Effector memory CD8-positive, alpha-beta T cell (primary cell): ENCODE data around the gene MRPL4.
A peak's percentile ranks its signal among the peaks of the same experiment; 100 is the strongest.
"Not testable (repeated sequence)": the region's sequence is repeated elsewhere in the genome, so short reads cannot be mapped to it uniquely, and the experiment has no call there.

Experiments
- ATAC-seq: fragments of 150-1000 bp; cut with Tn5 transposase; replicated peaks from 2 replicates; pipeline ENCODE4 v1.10.0; 2021; ENCODE audit warnings: mild to moderate bottlenecking, moderate library complexity
- DNase-seq, 3 experiments: peaks; one replicate each; pipeline ENCODE4 v3.0.0; 2021
- H3K27ac Mint-ChIP-seq, 2 donors: one replicate each; pipeline ENCODE4 v1.8.0; 2022; ENCODE audit warnings: mild to moderate bottlenecking in 2 of 2, mixed read lengths in 2 of 2, moderate library complexity in 2 of 2
- H3K27me3 Mint-ChIP-seq, 2 donors: one replicate each; pipeline ENCODE4 v1.8.0; 2022; ENCODE audit warnings: mixed read lengths in 2 of 2
- H3K36me3 Mint-ChIP-seq: one replicate; pipeline ENCODE4 v1.8.0; 2022; ENCODE audit warnings: mild to moderate bottlenecking, moderate library complexity, mixed read lengths; ENCODE audit not compliant: insufficient read depth
- H3K4me1 Mint-ChIP-seq, 2 donors: one replicate each; pipeline ENCODE4 v1.8.0; 2022; ENCODE audit warnings: low read depth in 2 of 2, mixed read lengths in 2 of 2
- H3K4me3 Mint-ChIP-seq, 2 donors: one replicate each; pipeline ENCODE4 v1.8.0; 2022; ENCODE audit warnings: mild to moderate bottlenecking in 2 of 2, mixed read lengths in 2 of 2, moderate library complexity in 2 of 2
- H3K9me3 Mint-ChIP-seq, 2 donors: one replicate each; pipeline ENCODE4 v1.8.0; 2022; ENCODE audit warnings: mixed read lengths in 2 of 2

MRPL4 gene

DNA sequence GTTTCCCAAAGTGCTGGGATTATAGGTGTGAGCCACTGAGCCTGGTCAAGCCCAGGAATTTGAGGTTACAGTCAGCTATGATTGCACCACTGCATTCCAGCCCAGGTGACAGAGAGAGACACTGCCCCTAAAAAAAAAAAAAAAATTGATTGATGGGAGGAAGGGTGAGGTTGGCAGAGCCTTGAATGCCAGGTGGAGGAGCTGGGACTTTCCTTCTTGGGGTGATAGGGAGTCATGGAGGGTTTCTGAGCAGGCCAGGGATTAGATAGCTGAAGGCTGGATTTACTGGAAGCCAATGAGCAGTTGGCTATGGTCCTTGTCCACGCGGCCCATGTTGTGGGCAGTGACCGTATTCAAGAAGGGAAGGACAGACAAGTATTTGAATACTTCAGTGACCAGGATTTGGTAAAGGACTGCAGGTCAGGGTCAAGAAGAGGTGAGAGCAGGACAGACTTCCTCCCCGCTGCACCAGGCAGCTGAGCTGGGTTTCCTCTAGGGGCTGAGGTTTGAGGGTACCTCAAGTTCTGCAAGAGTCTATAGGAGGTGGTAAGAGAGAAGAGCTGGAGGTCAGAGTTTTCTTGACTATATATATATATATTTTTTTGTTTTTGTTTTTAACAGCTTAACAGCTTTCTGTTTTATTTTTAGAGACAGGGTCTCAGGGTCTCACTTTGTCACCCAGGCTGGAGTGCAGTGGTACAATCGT, 27.9 kb downstream of the MRPL4 start:
- ATAC-seq (peak; percentile 79), DNase-seq (no peak)
- Mint-ChIP-seq H3K27ac (peak overlapping the region; percentile 79 to 88), H3K4me1 (peaks cover 15% of the 10 kb centered on the region in 2 donors), H3K4me3 (peak overlapping the region; percentile 55 to 68), H3K36me3 (peaks cover 85% of the 10 kb centered on the region), H3K27me3 (no peaks in the 10 kb centered on the region), H3K9me3 (no peaks in the 10 kb centered on the region)

DNA sequence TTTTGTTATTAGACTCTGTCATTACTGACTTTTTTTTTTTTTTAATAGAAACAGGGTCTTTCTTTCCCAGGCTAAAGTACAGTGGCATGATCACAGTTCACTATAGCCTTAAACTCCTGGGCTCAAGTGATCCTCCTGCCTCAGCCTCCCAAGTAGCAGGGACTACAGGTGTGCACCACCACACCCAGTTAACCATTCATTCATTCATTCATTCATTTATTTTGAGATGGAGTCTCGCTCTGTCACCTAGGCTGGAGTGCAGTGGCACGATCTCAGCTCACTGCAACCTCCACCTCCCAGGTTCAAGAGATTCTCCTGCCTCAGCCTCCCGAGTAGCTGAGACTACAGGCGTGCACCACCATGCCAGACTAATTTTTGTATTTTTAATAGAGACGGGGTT, 30.0 kb downstream of the MRPL4 start:
- not testable (repeated sequence) for H3K27ac Mint-ChIP-seq, DNase-seq, H3K4me3 Mint-ChIP-seq, H3K27me3 Mint-ChIP-seq, ATAC-seq, H3K9me3 Mint-ChIP-seq
- Mint-ChIP-seq H3K36me3 (peaks cover 83% of the 10 kb centered on the region), H3K4me1 (peaks cover 15 to 23% of the 10 kb centered on the region in 2 donors)

DNA sequence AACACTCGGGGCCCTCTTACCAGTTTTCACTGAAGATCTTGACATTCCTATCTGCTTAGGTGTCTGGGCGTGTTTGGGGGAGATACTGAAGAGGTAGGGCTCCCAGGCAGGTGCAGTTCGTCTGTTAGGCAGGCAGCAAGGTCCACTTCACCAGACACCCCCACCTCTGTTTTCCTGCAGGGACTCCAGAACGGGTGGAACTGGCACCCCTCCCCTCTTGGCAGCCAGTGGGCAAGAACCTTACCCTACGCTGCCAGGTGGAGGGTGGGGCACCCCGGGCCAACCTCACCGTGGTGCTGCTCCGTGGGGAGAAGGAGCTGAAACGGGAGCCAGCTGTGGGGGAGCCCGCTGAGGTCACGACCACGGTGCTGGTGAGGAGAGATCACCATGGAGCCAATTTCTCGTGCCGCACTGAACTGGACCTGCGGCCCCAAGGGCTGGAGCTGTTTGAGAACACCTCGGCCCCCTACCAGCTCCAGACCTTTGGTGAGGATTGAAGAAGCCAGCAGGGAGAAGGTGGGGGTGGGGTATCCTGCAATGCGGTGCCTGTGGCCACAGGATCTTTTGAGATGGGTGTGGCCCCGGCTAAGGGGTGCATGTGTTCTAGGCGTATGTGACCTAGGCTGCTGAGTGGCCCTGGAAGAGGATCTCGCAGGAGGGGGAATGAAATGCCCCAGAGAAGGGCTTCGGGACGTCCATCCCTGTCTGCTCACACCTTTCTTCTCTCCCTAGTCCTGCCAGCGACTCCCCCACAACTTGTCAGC, 31.5 kb downstream of the MRPL4 start:
- Mint-ChIP-seq H3K4me1 (peaks cover 19 to 30% of the 10 kb centered on the region in 2 donors), H3K4me3 (no peak overlapping the region), H3K27ac (peak overlapping the region in 1 of 2 donors; percentile 66)

DNA sequence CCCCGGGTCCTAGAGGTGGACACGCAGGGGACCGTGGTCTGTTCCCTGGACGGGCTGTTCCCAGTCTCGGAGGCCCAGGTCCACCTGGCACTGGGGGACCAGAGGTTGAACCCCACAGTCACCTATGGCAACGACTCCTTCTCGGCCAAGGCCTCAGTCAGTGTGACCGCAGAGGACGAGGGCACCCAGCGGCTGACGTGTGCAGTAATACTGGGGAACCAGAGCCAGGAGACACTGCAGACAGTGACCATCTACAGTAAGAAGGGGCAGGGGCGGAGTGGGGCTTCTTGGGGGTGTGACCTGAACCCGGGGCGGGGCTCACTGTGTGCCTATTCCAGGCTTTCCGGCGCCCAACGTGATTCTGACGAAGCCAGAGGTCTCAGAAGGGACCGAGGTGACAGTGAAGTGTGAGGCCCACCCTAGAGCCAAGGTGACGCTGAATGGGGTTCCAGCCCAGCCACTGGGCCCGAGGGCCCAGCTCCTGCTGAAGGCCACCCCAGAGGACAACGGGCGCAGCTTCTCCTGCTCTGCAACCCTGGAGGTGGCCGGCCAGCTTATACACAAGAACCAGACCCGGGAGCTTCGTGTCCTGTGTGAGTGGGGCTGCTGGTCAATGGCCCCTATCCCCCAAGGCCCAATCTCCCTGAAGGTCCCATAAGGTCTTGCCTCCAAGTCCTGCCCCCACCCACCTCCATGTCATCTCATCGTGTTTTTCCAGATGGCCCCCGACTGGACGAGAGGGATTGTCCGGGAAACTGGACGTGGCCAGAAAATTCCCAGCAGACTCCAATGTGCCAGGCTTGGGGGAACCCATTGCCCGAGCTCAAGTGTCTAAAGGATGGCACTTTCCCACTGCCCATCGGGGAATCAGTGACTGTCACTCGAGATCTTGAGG, 32.3 kb downstream of the MRPL4 start:
- DNase-seq (no peak), ATAC-seq (no peak)
- Mint-ChIP-seq H3K27me3 (peaks cover 0 to 19% of the 10 kb centered on the region in 2 donors), H3K27ac (no peak overlapping the region), H3K4me1 (peaks cover 24 to 34% of the 10 kb centered on the region in 2 donors), H3K4me3 (no peak overlapping the region), H3K9me3 (no peaks in the 10 kb centered on the region), H3K36me3 (peaks cover 72% of the 10 kb centered on the region)

More for the DNA sequence above, 31.5 kb downstream of the MRPL4 start:
- Mint-ChIP-seq H3K9me3 (no peaks in the 10 kb centered on the region), H3K36me3 (peaks cover 77% of the 10 kb centered on the region), H3K27me3 (peaks cover 0 to 10% of the 10 kb centered on the region in 2 donors)
- ATAC-seq (no peak), DNase-seq (no peak)

DNA sequence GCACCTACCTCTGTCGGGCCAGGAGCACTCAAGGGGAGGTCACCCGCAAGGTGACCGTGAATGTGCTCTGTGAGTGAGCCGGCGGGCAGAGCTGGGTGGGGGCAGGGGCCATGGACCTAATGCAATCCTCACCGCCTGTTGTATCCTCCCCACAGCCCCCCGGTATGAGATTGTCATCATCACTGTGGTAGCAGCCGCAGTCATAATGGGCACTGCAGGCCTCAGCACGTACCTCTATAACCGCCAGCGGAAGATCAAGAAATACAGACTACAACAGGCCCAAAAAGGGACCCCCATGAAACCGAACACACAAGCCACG, 32.9 kb downstream of the MRPL4 start:
- ATAC-seq (no peak), DNase-seq (no peak)
- Mint-ChIP-seq H3K4me3 (no peak overlapping the region), H3K4me1 (peaks cover 19 to 29% of the 10 kb centered on the region in 2 donors), H3K9me3 (no peaks in the 10 kb centered on the region), H3K27ac (no peak overlapping the region), H3K36me3 (peaks cover 68% of the 10 kb centered on the region), H3K27me3 (peaks cover 0 to 24% of the 10 kb centered on the region in 2 donors)

DNA sequence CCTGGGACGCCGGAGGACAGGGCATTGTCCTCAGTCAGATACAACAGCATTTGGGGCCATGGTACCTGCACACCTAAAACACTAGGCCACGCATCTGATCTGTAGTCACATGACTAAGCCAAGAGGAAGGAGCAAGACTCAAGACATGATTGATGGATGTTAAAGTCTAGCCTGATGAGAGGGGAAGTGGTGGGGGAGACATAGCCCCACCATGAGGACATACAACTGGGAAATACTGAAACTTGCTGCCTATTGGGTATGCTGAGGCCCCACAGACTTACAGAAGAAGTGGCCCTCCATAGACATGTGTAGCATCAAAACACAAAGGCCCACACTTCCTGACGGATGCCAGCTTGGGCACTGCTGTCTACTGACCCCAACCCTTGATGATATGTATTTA, 33.4 kb downstream of the MRPL4 start:
- Mint-ChIP-seq H3K27ac (no peak overlapping the region), H3K36me3 (peaks cover 65% of the 10 kb centered on the region), H3K4me3 (no peak overlapping the region), H3K4me1 (peaks cover 22 to 31% of the 10 kb centered on the region in 2 donors), H3K9me3 (no peaks in the 10 kb centered on the region), H3K27me3 (peaks cover 5 to 29% of the 10 kb centered on the region in 2 donors)
- DNase-seq (no peak), ATAC-seq (no peak)

DNA sequence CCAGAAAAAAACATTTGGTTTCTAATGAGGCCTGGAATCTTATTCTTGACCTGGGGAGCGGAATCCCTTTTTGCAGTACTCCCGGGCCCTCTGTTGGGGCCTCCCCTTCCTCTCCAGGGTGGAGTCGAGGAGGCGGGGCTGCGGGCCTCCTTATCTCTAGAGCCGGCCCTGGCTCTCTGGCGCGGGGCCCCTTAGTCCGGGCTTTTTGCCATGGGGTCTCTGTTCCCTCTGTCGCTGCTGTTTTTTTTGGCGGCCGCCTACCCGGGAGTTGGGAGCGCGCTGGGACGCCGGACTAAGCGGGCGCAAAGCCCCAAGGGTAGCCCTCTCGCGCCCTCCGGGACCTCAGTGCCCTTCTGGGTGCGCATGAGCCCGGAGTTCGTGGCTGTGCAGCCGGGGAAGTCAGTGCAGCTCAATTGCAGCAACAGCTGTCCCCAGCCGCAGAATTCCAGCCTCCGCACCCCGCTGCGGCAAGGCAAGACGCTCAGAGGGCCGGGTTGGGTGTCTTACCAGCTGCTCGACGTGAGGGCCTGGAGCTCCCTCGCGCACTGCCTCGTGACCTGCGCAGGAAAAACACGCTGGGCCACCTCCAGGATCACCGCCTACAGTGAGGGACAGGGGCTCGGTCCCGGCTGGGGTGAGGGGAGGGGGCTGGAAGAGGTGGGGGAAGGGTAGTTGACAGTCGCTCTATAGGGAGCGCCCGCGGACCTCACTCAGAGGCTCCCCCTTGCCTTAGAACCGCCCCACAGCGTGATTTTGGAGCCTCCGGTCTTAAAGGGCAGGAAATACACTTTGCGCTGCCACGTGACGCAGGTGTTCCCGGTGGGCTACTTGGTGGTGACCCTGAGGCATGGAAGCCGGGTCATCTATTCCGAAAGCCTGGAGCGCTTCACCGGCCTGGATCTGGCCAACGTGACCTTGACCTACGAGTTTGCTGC, 35.1 kb downstream of the MRPL4 start, which contains the start of gene ICAM4:
Gene ICAM4, plus strand, starts transcription at position 153 of the 935 bp plus-strand sequence. Its CDS starts 58 bp downstream, at position 211.
- Mint-ChIP-seq H3K4me3 (peak within 1 kb of the TSS; percentile 31 to 96), H3K27ac (peak within 1 kb of the TSS in 1 of 2 donors; percentile 32)
- no peak for DNase-seq

DNA sequence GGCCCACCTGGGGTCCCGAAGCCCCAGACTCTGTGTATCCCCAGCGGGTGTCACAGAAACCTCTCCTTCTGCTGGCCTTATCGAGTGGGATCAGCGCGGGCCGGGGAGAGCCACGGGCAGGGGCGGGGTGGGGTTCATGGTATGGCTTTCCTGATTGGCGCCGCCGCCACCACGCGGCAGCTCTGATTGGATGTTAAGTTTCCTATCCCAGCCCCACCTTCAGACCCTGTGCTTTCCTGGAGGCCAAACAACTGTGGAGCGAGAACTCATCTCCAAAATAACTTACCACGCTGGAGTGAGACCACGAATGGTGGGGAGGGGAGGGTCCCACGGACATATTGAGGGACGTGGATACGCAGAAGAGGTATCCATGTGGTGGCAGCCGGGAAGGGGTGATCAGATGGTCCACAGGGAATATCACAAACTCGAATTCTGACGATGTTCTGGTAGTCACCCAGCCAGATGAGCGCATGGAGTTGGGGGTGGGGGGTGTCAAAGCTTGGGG, 36.7 kb downstream of the MRPL4 start:
- DNase-seq (no peak), ATAC-seq (no peak)
- Mint-ChIP-seq H3K27me3 (peaks cover 29 to 62% of the 10 kb centered on the region in 2 donors), H3K27ac (peak overlapping the region; percentile 8 to 49), H3K4me3 (peak overlapping the region; percentile 89 to 96), H3K36me3 (peaks cover 62% of the 10 kb centered on the region), H3K9me3 (no peaks in the 10 kb centered on the region), H3K4me1 (peaks cover 49 to 56% of the 10 kb centered on the region in 2 donors)

More for the DNA sequence above, 35.1 kb downstream of the MRPL4 start, which contains the start of gene ICAM4:
- no peak for ATAC-seq
- no peaks in the 10 kb centered on the region for H3K9me3 Mint-ChIP-seq
- H3K4me1 Mint-ChIP-seq = peaks cover 37 to 44% of the 10 kb centered on the region in 2 donors
- peaks cover 18 to 46% of the 10 kb centered on the region in 2 donors for H3K27me3 Mint-ChIP-seq
- peaks cover 60% of the 10 kb centered on the region for H3K36me3 Mint-ChIP-seq

DNA sequence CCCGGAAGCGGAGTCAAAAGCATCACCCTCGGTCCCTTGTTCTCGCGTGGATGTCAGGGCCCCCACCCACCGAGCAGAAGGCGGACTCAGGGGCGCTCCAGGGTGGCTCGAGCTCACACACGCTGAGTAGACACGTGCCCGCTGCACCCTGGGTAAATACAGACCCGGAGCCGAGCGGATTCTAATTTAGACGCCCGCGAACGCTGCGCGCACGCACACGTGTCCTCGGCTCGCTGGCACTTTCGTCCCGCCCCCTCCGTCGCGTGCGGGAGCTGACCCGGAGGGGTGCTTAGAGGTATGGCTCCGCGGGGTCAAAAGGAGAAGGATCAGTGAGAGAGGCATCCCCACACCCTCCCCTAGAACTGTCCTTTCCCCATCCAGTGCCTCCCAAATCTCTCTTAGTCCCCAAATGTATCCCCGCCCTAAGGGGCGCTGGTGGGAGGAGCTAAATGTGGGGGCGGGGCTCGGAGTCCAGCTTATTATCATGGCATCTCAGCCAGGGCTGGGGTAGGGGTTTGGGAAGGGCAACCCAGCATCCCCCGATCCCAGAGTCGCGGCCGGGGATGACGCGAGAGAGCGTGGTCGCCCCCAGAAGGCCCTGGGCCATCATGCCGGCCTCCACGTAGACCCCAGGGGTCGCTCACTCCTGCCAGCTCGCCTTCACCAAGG, 37.3 kb downstream of the MRPL4 start:
- Mint-ChIP-seq H3K27ac (peak overlapping the region; percentile 8 to 49), H3K36me3 (peaks cover 58% of the 10 kb centered on the region), H3K27me3 (peaks cover 29 to 68% of the 10 kb centered on the region in 2 donors), H3K4me3 (peak overlapping the region; percentile 89 to 96), H3K9me3 (no peaks in the 10 kb centered on the region), H3K4me1 (peaks cover 49 to 59% of the 10 kb centered on the region in 2 donors)
- DNase-seq = peak; percentile 68 to 70 (median 69)
- ATAC-seq = peak; percentile 74

DNA sequence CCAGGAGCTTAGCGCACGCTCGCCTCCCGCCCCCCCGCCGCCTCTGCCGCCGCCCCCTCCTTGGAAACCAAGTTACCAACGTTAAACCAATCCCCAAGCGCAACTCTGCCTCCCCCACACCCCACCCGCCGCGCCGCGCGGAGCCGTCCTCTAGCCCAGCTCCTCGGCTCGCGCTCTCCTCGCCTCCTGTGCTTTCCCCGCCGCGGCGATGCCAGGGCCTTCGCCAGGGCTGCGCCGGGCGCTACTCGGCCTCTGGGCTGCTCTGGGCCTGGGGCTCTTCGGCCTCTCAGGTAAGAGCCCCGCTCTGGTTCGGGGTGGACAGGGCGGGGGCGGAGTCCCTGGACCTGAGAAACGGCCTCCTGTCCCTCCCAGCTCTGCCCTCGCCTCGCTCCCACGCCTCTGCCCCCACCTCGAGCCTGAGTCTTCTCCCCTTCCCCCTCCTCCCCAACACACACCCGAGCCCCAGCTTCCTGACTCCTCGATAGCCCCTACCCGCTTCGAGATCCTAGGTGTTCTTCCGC, 37.9 kb downstream of the MRPL4 start, which contains the start of gene ICAM5:
Gene ICAM5, plus strand, starts transcription at position 117 of the 521 bp plus-strand sequence. Its CDS starts 92 bp downstream, at position 209.
- peaks cover 29 to 74% of the 10 kb centered on the region in 2 donors for H3K27me3 Mint-ChIP-seq
- H3K4me3 Mint-ChIP-seq = peak within 1 kb of the TSS; percentile 89 to 96
- no peaks in the 10 kb centered on the region for H3K9me3 Mint-ChIP-seq
- no peak for DNase-seq
- peak; percentile 16 for ATAC-seq
- H3K27ac Mint-ChIP-seq = peak within 1 kb of the TSS; percentile 55 to 66
- peaks cover 49 to 60% of the 10 kb centered on the region in 2 donors for H3K4me1 Mint-ChIP-seq
- peaks cover 53% of the 10 kb centered on the region for H3K36me3 Mint-ChIP-seq

DNA sequence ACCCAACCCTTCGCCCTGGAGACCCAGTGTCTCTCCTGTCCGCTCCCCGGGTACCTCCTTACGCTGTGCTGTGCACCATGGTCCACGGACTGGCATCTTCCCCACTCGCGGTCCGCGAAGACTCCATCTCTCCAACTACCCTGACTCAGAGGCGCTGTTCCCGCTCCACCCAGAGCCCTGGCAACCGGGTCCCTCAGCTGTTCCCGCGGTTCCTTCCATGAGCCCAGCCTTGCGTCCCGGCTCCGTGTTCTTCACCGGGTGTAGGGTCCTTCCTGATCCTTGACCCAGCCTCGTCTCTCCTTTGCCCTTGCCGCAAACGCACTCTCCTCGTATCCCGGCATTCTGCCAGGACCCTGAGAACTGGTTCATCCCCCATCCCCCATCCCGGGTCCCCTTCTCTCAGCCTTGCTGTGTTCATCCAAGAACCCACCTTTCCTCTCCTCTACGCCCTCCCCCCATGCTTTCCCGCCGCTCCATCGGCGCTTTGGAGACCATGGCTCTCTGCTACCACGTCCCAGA, 38.4 kb downstream of the MRPL4 start:
- ATAC-seq = no peak
- DNase-seq = no peak
- peak overlapping the region; percentile 89 to 96 for H3K4me3 Mint-ChIP-seq
- no peaks in the 10 kb centered on the region for H3K9me3 Mint-ChIP-seq
- peaks cover 48% of the 10 kb centered on the region for H3K36me3 Mint-ChIP-seq
- peaks cover 50 to 59% of the 10 kb centered on the region in 2 donors for H3K4me1 Mint-ChIP-seq
- H3K27me3 Mint-ChIP-seq = peaks cover 29 to 74% of the 10 kb centered on the region in 2 donors
- H3K27ac Mint-ChIP-seq = peak overlapping the region; percentile 55 to 66
